ENCODE results near the gene NOSIP.
"Not testable (repeated sequence)": the region's sequence is repeated elsewhere in the genome, so short reads cannot be mapped to it uniquely, and the experiment has no call there.

The NOSIP gene, protein sequence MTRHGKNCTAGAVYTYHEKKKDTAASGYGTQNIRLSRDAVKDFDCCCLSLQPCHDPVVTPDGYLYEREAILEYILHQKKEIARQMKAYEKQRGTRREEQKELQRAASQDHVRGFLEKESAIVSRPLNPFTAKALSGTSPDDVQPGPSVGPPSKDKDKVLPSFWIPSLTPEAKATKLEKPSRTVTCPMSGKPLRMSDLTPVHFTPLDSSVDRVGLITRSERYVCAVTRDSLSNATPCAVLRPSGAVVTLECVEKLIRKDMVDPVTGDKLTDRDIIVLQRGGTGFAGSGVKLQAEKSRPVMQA

DNA sequence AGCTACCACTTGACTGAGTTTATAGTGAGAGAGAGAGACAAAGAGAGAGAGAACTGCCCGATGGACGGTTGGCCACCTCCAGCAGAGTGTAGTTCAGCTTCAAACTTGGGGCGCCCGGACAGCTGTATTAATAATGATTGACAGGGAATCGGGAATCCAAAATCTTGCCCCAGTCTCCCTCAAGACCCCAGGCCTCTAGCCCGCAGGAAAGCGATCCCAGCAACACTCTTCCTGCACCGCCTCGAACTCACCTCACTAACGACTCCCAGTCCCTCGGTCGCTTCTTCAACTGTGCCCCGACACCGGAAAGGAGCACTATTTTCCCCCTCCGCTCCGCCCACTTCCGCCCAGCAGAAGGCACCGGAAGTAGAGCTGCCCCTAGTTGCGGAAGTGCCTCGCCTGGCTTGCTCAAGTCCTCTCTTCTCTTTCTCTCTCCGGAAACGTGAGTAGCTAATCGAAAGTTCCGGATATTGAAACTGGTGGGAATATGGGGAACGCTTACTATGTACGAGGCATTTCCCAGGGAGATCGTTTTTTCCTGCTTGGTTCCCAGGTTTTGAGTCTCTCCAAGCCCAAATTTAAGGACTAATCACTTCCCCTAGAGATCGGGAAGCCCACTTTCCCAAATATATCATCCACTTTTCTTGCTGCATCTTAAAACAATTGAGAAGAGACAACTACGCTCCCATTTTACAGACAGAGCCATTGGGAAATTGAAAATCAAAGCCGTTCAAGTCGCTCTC lies at the start of gene NOSIP:
Gene NOSIP, minus strand, starts transcription at position 293 of the 743 bp plus-strand sequence. CDS start 19,865 bp downstream, outside the sequence.
- DNase-seq = peak; percentile 94

DNA sequence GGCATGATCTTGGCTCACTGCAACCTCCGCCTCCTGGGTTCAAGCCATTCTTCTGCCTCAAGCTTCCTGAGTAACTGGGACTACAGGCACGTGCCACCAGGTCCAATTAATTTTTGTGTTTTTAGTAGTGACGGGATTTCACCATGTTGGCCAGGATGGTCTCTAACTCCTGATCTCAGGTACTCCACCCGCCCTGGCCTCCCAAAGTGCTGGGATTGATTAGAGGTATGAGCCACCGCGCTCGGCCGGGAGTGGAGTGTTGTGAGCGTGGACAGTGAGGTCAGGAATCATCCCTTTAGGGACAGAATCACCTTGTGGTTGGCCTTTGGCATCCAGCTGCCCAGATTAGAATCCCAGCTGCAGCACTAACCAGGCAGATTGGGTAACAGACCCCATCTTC lies 49.3 kb upstream of the NOSIP start:
- DNase-seq = no peak

GRCh38 chr19:49626226-49626625 lies 45.9 kb upstream of the NOSIP start:
- no peak for DNase-seq

DNA sequence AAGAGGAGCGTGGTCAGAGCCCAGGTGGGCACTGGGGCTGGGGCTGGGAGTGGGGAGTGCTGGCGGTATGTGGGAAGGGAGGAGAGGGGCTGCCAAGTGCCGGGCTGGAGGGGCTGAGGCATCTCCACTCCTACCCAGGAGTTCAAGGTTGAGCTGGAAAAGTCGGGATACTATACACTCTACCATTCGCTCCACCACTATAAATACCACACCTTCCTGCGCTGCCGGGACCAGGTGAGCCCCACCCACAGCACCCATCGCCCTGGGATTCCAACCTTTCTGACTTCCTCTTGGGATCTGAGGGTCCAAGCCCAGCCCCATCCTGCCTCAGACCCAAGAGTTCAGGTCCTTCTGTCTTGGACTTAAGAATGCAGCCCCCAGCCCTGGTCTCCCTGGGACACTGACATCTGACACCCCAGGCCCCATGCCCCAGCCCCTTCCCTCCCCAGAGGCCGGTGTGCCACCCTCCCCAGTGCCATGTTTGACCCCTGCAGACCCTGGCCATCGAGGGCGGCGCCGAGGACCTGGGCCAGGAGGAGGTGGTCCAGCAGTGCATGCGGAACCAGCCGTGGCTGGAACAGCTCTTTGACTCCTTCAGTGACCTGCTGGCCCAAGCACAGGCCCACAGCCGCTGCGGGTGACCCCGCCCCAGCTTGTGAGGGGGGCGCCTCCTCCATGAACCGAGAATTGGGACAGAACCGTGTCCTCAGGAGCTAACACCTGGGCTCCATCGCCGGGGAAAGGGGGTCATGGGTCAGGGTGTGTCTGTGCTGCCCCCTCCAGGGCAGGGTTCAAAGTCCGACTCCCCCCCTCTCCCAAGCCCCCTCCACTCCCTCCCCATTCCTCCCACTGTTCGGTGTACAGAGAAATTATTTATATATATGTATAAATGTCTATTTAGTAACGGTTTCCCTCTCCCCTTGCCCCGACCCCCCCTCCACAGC lies 44.9 kb upstream of the NOSIP start:
- no peak for DNase-seq

- DNase-seq = not testable (repeated sequence)
Measured at GRCh38 chr19:49617860-49618259, 37.5 kb upstream of the NOSIP start.

GRCh38 chr19:49616945-49617344 lies 36.6 kb upstream of the NOSIP start:
- no peak for DNase-seq

GRCh38 chr19:49616532-49616931 lies 36.2 kb upstream of the NOSIP start:
- no peak for DNase-seq

GRCh38 chr19:49615861-49616260 lies 35.5 kb upstream of the NOSIP start:
- no peak for DNase-seq

GRCh38 chr19:49614096-49614833 lies 33.9 kb upstream of the NOSIP start:
- DNase-seq = no peak

DNA sequence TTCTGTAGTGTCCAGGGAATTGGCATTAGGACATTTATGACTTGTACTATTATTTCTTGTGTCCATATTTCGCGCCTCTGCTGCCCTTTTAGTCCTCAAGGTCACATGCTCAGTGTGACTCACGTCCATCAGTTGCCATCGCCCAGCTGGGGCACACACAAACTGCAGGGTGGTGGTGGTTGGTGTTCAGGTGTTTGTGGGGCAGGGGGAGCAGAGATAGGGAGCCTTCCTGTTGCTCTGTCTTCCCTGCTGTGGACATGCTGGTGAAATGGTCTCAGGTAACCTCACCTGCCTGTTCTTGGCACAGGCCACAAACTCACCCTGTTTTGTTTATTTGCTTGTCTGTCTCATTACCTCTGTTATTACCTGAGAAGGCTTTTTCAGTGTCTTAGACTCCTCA lies 33.0 kb upstream of the NOSIP start:
- no peak for DNase-seq

DNA sequence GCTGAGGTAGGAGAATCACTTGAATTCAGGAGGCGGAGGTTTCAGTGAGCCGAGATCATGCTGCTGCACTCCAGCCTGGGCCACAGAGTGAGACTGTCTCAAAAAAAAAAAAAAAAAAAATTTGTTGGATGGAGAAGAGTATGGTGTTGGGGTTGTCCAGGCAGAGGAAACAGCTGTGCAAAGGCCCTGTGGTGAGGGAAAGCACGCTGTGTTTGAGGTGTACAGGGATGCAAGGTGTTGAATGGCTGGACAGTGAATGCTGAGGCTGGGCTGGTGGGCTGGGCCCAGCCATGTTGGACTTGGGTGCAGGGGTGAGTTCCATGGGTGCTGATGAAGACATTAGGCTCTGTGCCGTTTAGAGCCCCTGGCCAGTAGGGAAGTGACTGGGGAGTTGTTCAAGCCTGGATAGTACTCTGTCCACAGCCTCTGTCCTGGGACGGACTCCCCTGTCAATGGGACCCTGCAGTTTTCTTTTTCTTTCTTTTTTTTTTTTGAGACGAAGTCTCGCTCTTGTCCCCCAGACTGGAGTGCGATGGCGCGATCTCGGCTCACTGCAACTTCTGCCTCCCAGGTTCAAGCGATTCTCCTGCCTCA lies 29.2 kb upstream of the NOSIP start:
- DNase-seq = no peak

DNA sequence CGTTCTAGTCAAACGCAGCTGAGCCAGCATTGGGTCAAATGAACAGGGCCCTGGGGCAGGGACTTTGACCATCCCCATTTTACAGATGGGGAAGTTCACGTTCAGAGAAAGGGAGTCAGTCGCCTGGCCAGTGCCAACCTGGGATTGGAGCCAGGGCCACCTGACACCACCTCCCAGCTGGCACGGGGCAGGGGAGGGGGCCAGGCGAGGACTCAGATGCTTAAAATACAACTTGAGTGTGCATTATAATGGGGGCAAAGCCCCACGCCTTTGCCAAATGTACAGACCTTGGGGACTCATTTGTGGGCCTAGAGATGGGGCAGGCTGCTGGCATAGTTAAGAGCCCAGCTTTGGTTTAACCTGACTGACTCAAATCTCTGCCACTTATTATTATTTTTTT lies 25.2 kb upstream of the NOSIP start:
- DNase-seq = no peak

DNA sequence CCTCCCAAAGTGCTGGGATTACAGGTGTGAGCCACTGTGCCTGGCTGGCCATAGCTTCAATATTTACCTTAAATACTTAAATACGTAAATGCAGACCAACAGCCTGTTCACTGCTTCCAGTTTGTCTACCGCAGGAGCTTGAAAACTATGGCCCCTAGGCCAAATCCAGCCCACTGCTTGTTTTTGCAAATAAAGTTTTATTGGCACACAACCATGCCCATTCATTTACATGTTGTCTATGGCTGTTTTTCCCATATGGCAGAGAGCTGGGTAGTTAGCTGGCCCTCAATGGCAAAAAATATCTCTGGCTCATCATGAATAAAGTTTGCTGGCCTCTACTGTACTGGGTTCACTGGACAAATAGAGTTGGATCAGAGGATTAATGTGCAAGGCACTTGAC lies 22.4 kb upstream of the NOSIP start:
- DNase-seq = no peak

GRCh38 chr19:49601482-49602038 lies 21.2 kb upstream of the NOSIP start:
- no peak for DNase-seq

- no peak for DNase-seq
Measured at GRCh38 chr19:49599378-49600295, 19.3 kb upstream of the NOSIP start.

DNA sequence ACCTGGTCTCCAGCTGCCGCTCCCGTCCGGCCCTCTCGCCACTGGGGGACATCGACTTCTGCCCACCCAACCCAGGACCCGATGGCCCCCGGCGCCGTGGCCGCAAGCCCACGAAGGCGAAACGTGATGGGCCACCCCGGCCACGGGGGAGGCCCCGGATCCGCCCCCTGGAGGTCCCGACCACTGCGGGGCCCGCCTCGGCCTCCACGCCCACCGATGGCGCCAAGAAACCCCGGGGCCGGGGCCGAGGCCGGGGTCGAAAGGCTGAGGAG lies 17.3 kb upstream of the NOSIP start:
- no peak for DNase-seq

DNA sequence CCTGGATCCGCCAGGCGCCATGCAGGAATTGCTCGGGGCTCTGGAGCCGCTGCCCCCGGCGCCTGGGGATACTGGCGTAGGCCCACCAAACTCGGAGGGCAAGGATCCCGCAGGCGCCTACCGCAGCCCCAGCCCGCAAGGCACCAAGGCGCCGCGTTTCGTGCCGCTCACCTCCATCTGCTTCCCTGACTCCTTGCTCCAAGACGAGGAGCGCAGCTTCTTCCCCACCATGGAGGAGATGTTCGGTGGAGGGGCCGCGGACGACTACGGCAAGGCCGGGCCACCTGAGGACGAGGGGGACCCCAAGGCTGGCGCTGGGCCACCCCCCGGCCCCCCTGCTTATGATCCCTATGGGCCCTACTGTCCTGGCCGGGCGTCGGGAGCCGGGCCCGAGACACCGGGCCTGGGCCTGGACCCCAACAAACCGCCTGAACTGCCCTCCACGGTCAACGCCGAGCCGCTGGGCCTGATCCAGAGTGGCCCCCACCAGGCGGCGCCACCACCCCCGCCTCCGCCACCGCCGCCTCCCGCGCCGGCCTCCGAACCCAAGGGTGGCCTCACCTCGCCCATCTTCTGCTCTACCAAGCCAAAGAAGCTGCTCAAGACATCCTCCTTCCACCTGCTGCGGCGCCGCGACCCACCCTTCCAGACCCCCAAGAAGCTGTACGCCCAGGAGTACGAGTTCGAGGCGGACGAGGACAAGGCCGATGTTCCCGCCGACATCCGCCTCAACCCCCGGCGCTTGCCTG lies 16.8 kb upstream of the NOSIP start:
- no peak for DNase-seq

DNA sequence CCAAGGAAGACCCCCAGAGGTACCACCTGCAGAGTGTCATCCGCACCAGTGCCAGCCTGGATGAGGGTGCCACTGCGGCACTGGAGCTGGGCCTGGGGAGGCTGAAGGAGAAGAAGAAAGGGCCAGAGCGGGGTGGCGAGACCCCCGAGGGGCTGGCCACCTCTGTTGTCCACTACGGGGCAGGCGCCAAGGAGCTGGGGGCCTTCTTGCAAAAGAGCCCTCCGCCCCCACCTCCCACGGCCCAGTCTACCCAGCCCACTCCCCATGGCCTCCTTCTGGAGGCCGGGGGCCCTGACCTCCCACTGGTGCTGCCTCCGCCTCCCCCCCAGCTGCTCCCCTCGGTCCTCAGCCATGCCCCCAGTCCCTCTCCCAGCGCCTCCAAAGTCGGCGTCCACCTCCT lies 16.1 kb upstream of the NOSIP start:
- DNase-seq = no peak

- no peak for DNase-seq
Measured at GRCh38 chr19:49595819-49596404, 15.6 kb upstream of the NOSIP start.

Measured in activated effector memory CD4-positive, alpha-beta T cell treated with Interleukin-2 at 50 U/mL for 16 hours (primary cell).